Endothelial cell of umbilical vein (primary cell): ENCODE measurements around the gene CYTH1. TPM values are rescaled to one million over a fixed set of nuclear protein-coding genes. Genes with fewer than 3 reads are reported as not detected.
A peak's percentile ranks its signal among the peaks of the same experiment; 100 is the strongest.

ENCODE experiments used
- BruUV-seq: library from RNA; stranded (reverse); fragments of 400-500 nt; replicated peaks from 2 replicates; lab custom pipeline; 2021; lab: Mats Ljungman, UMichigan
- CTCF ChIA-PET: fragments of 300-600, 350-600 bp; sonication (Branson Sonifier 250); formaldehyde crosslinking; loops from one replicate; lab custom pipeline; 2021; ENCODE audit warnings: antibody characterized with exemption, inconsistent platforms; lab: Charles Lee
- POLR2A ChIA-PET: fragments of 300-600, 350-600 bp; sonication (Branson Sonifier 250); formaldehyde crosslinking; loops from one replicate; lab custom pipeline; 2021; ENCODE audit warnings: antibody characterized with exemption, inconsistent platforms; lab: Charles Lee
- DNase-seq: peaks from one replicate; pipeline ENCODE4 v3.0.0-alpha.2; 2011; ENCODE audit warnings: low read depth, low spot score
- FAIRE-seq: peaks from 2 replicates; lab custom pipeline; 2011; peaks lifted over from hg19 to GRCh38; lab: Jason Lieb, UNC
- H2AFZ ChIP-seq: 2 replicates; pipeline ENCODE4 v1.6.0; 2012; ENCODE audit warnings: low read depth, low read length, control low read depth, inconsistent platforms
- H3K27ac ChIP-seq: 2 replicates; pipeline ENCODE4 v1.5.1; 2011; ENCODE audit warnings: low read depth, mild to moderate bottlenecking, control low read depth, low read length, moderate library complexity; ENCODE audit not compliant: insufficient read depth
- H3K27me3 ChIP-seq, 2 experiments: 2 replicates each; pipeline versions ENCODE4 v1.6.0 to v1.6.1; 2011; ENCODE audit warnings: low read length in 2 of 2, mixed read lengths in 1 of 2; ENCODE audit not compliant: control insufficient read depth in 2 of 2, insufficient read depth in 2 of 2
- H3K36me3 ChIP-seq, 2 experiments: 2 replicates in 1 of 2; 3 replicates in 1 of 2; pipeline ENCODE4 v1.5.1; 2011; ENCODE audit warnings: low read length in 2 of 2, mild to moderate bottlenecking in 1 of 2, moderate library complexity in 1 of 2; ENCODE audit not compliant: control insufficient read depth in 2 of 2, insufficient read depth in 2 of 2; ENCODE audit errors: extremely low read depth in 1 of 2
- H3K4me1 ChIP-seq: 3 replicates; pipeline ENCODE4 v1.5.1; 2011; ENCODE audit warnings: mild to moderate bottlenecking, low read length; ENCODE audit not compliant: control insufficient read depth, insufficient read depth; ENCODE audit errors: extremely low read depth
- H3K4me2 ChIP-seq: 2 replicates; pipeline ENCODE4 v1.6.1; 2011; ENCODE audit warnings: low read length, control low read depth, mixed read lengths; ENCODE audit not compliant: insufficient read depth
- H3K4me3 ChIP-seq, 3 experiments: fragments of 200-600 bp in 1 of 3; sonication (generic), shearing (Covaris generic) in 1 of 3; replicated peaks in 1 of 3; 2 replicates each; pipeline ENCODE4 v1.5.1; 2011 to 2016; ENCODE audit warnings: control low read depth in 3 of 3, low read length in 3 of 3, mild to moderate bottlenecking in 2 of 3, inconsistent platforms in 1 of 3, low read depth in 1 of 3, moderate library complexity in 1 of 3; ENCODE audit not compliant: insufficient read depth in 1 of 3
- H3K79me2 ChIP-seq: 2 replicates; pipeline ENCODE4 v1.6.0; 2012; ENCODE audit warnings: low read length, inconsistent platforms; ENCODE audit not compliant: control insufficient read depth, insufficient read depth
- H3K9ac ChIP-seq: replicated peaks from 2 replicates; pipeline ENCODE3; 2011; ENCODE audit warnings: low read length, control low read depth; ENCODE audit not compliant: insufficient read depth; ENCODE audit errors: extremely low read depth
- H3K9me1 ChIP-seq: replicated peaks from 3 replicates; pipeline ENCODE4 v1.6.0; 2011; ENCODE audit warnings: mild to moderate bottlenecking, low read length; ENCODE audit not compliant: control insufficient read depth, insufficient read depth; ENCODE audit errors: extremely low read depth
- H3K9me3 ChIP-seq: replicated peaks from 2 replicates; pipeline ENCODE4 v1.5.1; 2012; ENCODE audit warnings: low read length, inconsistent platforms; ENCODE audit not compliant: control insufficient read depth, insufficient read depth
- H4K20me1 ChIP-seq: replicated peaks from 2 replicates; pipeline ENCODE3; 2011; ENCODE audit warnings: mild to moderate bottlenecking, low read length; ENCODE audit not compliant: control insufficient read depth, insufficient read depth; ENCODE audit errors: extremely low read depth
- GATA2 ChIP-seq: IDR thresholded peaks from 2 replicates; pipeline ENCODE4 v1.7.0; 2011; ENCODE audit warnings: low read depth, mild to moderate bottlenecking, moderate library complexity, mixed read lengths, low read length; ENCODE audit not compliant: insufficient read length, insufficient read depth
- JUN ChIP-seq: IDR thresholded peaks from 2 replicates; pipeline ENCODE4 v1.6.1; 2011; ENCODE audit warnings: borderline replicate concordance, low read depth; ENCODE audit not compliant: insufficient read length, insufficient read depth
- MAX ChIP-seq: IDR thresholded peaks from 2 replicates; pipeline ENCODE4 v1.6.1; 2011; ENCODE audit not compliant: insufficient read depth, insufficient read length
- POLR2AphosphoS5 ChIP-seq: IDR thresholded peaks from 2 replicates; pipeline ENCODE4 v1.6.1; 2012; ENCODE audit warnings: low read depth, mild to moderate bottlenecking, control low read depth, low read length, moderate library complexity; ENCODE audit not compliant: insufficient read depth
- dilution Hi-C: fragments of 300-500 bp; cut with MboI; formaldehyde crosslinking; loops from one replicate; pipeline ENCODE4 v1.15.0; 2019; ENCODE audit warnings: low sequenced_read_pairs; ENCODE audit not compliant: extremely low pct_ligation_motif_present
- intact Hi-C: fragments of 100-400 bp; cut with micrococcal nuclease; formaldehyde crosslinking; loops from one replicate; pipeline ENCODE4 v1.10.0; 2022
- polyA plus RNA-seq, 4 experiments: library from polyadenylated mRNA; depleted of rRNA in 3 of 4; stranded (reverse) in 3 of 4; unstranded in 1 of 4; fragments of >200 nt; gene quantifications; 2 replicates each; pipeline versions ENCODE4 v1.2.1 to v1.2.3, GENCODE V29; 2011 to 2012; ENCODE audit warnings: missing spikeins in 1 of 4
- total RNA-seq: library from RNA; stranded (reverse); gene quantifications from 2 replicates; pipeline ENCODE4 v1.2.3, GENCODE V29; 2021
- TF ChIP-seq, protein P1 (sequence below), 2 donors: IDR thresholded peaks; 1 replicate in 1 of 2; 2 replicates in 1 of 2; pipeline ENCODE4 v1.5.1; 2011; ENCODE audit warnings: low read length in 2 of 2, mild to moderate bottlenecking in 2 of 2, moderate library complexity in 2 of 2, control low read depth in 1 of 2, inconsistent platforms in 1 of 2, low read depth in 1 of 2; ENCODE audit not compliant: insufficient read depth in 1 of 2; ENCODE audit errors: extremely low read depth in 1 of 2

CYTH1 gene
- total and polyA plus RNA-seq, 2 donors (not counting 3 experiments of a cell fraction or from before 2014, with no cell fraction given) = 35.9 to 49.9 TPM

DNA sequence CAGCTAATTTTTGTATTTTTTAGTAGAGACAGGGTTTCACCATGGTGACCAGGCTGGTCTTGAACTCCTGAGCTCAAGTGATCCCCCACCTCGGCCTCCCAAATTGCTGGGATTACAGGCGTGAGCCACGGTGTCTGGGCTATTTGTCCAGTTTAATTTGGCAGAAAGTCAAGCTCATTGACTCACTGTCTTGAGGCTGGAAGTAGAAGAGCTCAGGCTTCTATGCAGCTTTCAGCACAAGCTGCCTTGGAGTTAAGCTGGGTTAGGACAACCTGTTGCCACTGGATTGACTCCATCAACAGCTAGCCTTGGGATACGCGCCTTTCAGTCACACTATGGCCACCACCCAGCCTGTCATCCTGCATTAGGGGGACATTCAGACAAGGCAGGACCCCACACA lies 128.7 kb downstream of the CYTH1 start:
- H3K36me3 ChIP-seq = no peaks in the 10 kb centered on the region
- H3K4me3 ChIP-seq = no peak overlapping the region
- no peak overlapping the region for H2AFZ ChIP-seq
- POLR2A ChIA-PET = interaction anchor here (0.5 kb wide), 1 partner anchor 55 kb away, joined by 7 read pairs; no protein-coding TSS in a partner anchor
- DNase-seq (peak; percentile 16), FAIRE-seq (no peak)
- dilution Hi-C loops = no loop called here
- no peak overlapping the region for H3K4me2 ChIP-seq
- no peaks in the 10 kb centered on the region for H4K20me1 ChIP-seq
- H3K9ac ChIP-seq = no peak overlapping the region
- H3K79me2 ChIP-seq = no peaks in the 10 kb centered on the region
- H3K9me3 ChIP-seq = no peaks in the 10 kb centered on the region
- no TSS peak for BruUV-seq
- no peaks in the 10 kb centered on the region for H3K9me1 ChIP-seq
- H3K4me1 ChIP-seq = no peaks in the 10 kb centered on the region
- H3K27ac ChIP-seq = no peak overlapping the region
- TF ChIP-seq GATA2 (no peak), JUN (no peak), POLR2AphosphoS5 (no peak), MAX (no peak)
- TF ChIP-seq, protein P1, sequence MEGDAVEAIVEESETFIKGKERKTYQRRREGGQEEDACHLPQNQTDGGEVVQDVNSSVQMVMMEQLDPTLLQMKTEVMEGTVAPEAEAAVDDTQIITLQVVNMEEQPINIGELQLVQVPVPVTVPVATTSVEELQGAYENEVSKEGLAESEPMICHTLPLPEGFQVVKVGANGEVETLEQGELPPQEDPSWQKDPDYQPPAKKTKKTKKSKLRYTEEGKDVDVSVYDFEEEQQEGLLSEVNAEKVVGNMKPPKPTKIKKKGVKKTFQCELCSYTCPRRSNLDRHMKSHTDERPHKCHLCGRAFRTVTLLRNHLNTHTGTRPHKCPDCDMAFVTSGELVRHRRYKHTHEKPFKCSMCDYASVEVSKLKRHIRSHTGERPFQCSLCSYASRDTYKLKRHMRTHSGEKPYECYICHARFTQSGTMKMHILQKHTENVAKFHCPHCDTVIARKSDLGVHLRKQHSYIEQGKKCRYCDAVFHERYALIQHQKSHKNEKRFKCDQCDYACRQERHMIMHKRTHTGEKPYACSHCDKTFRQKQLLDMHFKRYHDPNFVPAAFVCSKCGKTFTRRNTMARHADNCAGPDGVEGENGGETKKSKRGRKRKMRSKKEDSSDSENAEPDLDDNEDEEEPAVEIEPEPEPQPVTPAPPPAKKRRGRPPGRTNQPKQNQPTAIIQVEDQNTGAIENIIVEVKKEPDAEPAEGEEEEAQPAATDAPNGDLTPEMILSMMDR (IDR thresholded peaks at IDR 0.05; ENCODE audit: extremely low read depth in 1 of 2, insufficient read depth in 1 of 2, low read depth in 1 of 2, low read length in 2 of 2) = no peak
- CTCF ChIA-PET = interaction anchor here (1.0 to 1.5 kb wide), 2 partner anchors 9 to 156 kb away, joined by 4 to 5 read pairs; no protein-coding TSS in a partner anchor
- intact Hi-C loops = no loop called here
- H3K27me3 ChIP-seq = peaks cover 2 to 13% of the 10 kb centered on the region in 2 experiments
